ENCODE results near the gene CHKB. TPM values are rescaled to one million over a fixed set of nuclear protein-coding genes. Genes with fewer than 3 reads are reported as not detected.

The CHKB gene
- total and polyA plus RNA-seq, 2 of the 8 experiments (the other 6 are each of a cell fraction or from before 2014, with no cell fraction given): 27.9 to 42.2 TPM

- Histone ChIP-seq H4K8ac (ENCODE audit: extremely low read depth, insufficient read depth, low read length) (no peak overlapping the region; the same call in 1 of the 2 replicates), H4K91ac (replicated peaks; ENCODE audit: insufficient read length, low read length) (no peak overlapping the region), H3K4me2 (ENCODE audit: insufficient read depth in 1 of 2, low read depth in 2 of 2, low read length in 2 of 2) (no peak overlapping the region), H3K9ac (replicated peaks in 1 of 4; ENCODE audit: extremely low read depth in 1 of 4, low read depth in 3 of 4, low read length in 3 of 4) (no peak overlapping the region), H3K4ac (replicated peaks; ENCODE audit: insufficient read length, low read depth, low read length) (no peak overlapping the region), H3K14ac (ENCODE audit: insufficient read length) (no peak overlapping the region), H3K4me3 (ENCODE audit: extremely low read depth in 1 of 4, insufficient read depth in 2 of 4, low read depth in 3 of 4, low read length in 4 of 4) (no peak overlapping the region), H3K18ac (ENCODE audit: extremely low read depth, low read length) (no peak overlapping the region), H2AK5ac (ENCODE audit: low read depth, low read length) (no peak overlapping the region), H3K4me1 (replicated peaks in 1 of 4; ENCODE audit: control insufficient read depth in 3 of 4, insufficient read depth in 4 of 4, low read length in 3 of 4) (peaks cover 0 to 2% (median 0%) of the 10 kb centered on the region in 4 experiments; a peak in 1 of 7 replicates), H2BK15ac (ENCODE audit: low read length) (no peak overlapping the region), H2BK20ac (ENCODE audit: low read length) (no peak overlapping the region), H3K23ac (ENCODE audit: insufficient read length) (no peak overlapping the region), H3K27ac (ENCODE audit: low read depth, low read length) (no peak overlapping the region), H2BK5ac (ENCODE audit: low read depth, low read length) (no peak overlapping the region), H3K79me1 (ENCODE audit: low read depth, low read length) (no peaks in the 10 kb centered on the region), H3K23me2 (ENCODE audit: low read depth, low read length) (no peaks in the 10 kb centered on the region), H2BK12ac (ENCODE audit: low read depth, low read length) (no peak overlapping the region), H4K20me1 (replicated peaks in 1 of 2; ENCODE audit: control insufficient read depth in 1 of 2, insufficient read depth in 2 of 2, low read length in 2 of 2) (no peaks in the 10 kb centered on the region), H3K36me3 (ENCODE audit: control insufficient read depth in 2 of 4, insufficient read depth in 4 of 4, low read length in 3 of 4) (no peaks in the 10 kb centered on the region), H2AFZ (ENCODE audit: low read length) (no peak overlapping the region), H2BK120ac (replicated peaks; ENCODE audit: low read depth, low read length) (no peak overlapping the region), H3K9me3 (ENCODE audit: insufficient read depth in 2 of 2, low read depth in 1 of 2, low read length in 1 of 2) (no peaks in the 10 kb centered on the region), H3K79me2 (ENCODE audit: control insufficient read depth in 1 of 2, insufficient read depth in 2 of 2, low read length in 2 of 2) (no peaks in the 10 kb centered on the region), H4K5ac (ENCODE audit: insufficient read length, low read depth, low read length) (no peak overlapping the region), H3K56ac (replicated peaks; ENCODE audit: insufficient read length, low read depth, low read length) (no peak overlapping the region), H3K27me3 (replicated peaks in 1 of 4; ENCODE audit: control insufficient read depth in 3 of 4, extremely low read depth in 1 of 4, insufficient read depth in 3 of 4, low read length in 3 of 4) (peaks cover 0 to 10% (median 6%) of the 10 kb centered on the region in 4 experiments; a peak in 5 of 7 replicates)
- POLR2A ChIA-PET (ENCODE audit: partially characterized antibody): no interaction called here
- FAIRE-seq (peak; percentile 19), DNase-seq (ENCODE audit: low read depth in 1 of 2, low spot score in 2 of 2) (no peak)
- CTCF ChIA-PET (ENCODE audit: partially characterized antibody): no interaction called here
- TF ChIP-seq CBX5 (IDR thresholded peaks at IDR 0.05; ENCODE audit: low read depth, low read length) (no peak), RAD21 (IDR thresholded peaks at IDR 0.05 in 1 of 2, conservative IDR thresholded peaks at IDR 0.05 in 1 of 2; ENCODE audit: low read depth in 2 of 2, low read length in 2 of 2) (no peak), CHD2 (IDR thresholded peaks at IDR 0.05; ENCODE audit: low read length) (no peak), CEBPB (IDR thresholded peaks at IDR 0.05; ENCODE audit: low read depth, low read length) (no peak)
- WGBS, 2 experiments (ENCODE audit: extremely low coverage in 1 of 2, insufficient coverage in 1 of 2, insufficient read length in 1 of 2, insufficient replicate concordance in 2 of 2, low coverage in 1 of 2, low lambda C conversion rate in 2 of 2, missing lambda C conversion rate in 1 of 2): 91% methylated on average over 19 of the region's 19 CpGs; no CpG with 5 or more reads in 1 of the 2 experiments
These were observed 40.2 kb downstream of the CHKB start for GRCh38 chr22:50542416-50542927.
